Caco-2 (cell line): ENCODE results near the gene SMARCD3. TPM values are rescaled to one million over a fixed set of nuclear protein-coding genes. Genes with fewer than 3 reads are reported as not detected.

ENCODE experiments used
- BruUV-seq: library from RNA; stranded (reverse); fragments of 400-500 nt; replicated peaks from 2 replicates; lab custom pipeline; 2021; lab: Mats Ljungman, UMichigan
- CTCF ChIA-PET: fragments of 300-600 bp; sonication (Branson Sonifier 250); formaldehyde crosslinking; loops from one replicate; lab custom pipeline; 2022; ENCODE audit warnings: antibody characterized with exemption; lab: Charles Lee
- POLR2A ChIA-PET: fragments of 300-600 bp; sonication (Branson Sonifier 250); formaldehyde crosslinking; loops from one replicate; lab custom pipeline; 2022; ENCODE audit warnings: antibody characterized with exemption; lab: Charles Lee
- DNase-seq, 2 experiments: peaks; one replicate each; pipeline versions ENCODE4 v3.0.0 to v3.0.0-alpha.2; 2020 to 2022
- H3K27me3 ChIP-seq: replicated peaks from 2 replicates; pipeline ENCODE4 v1.6.0; 2011; ENCODE audit warnings: low read length; ENCODE audit not compliant: control insufficient read depth, insufficient read depth
- H3K36me3 ChIP-seq: 2 replicates; pipeline ENCODE4 v1.5.1; 2011; ENCODE audit warnings: low read length; ENCODE audit not compliant: control insufficient read depth, insufficient read depth
- H3K4me1 ChIP-seq: fragments of 250-450 bp; sonication (Bioruptor Pico); 2 replicates; pipeline ENCODE4 v1.5.1; 2020; ENCODE audit warnings: mild to moderate bottlenecking
- H3K4me3 ChIP-seq: 2 replicates; pipeline ENCODE4 v1.5.1; 2011; ENCODE audit warnings: low read depth, mild to moderate bottlenecking, control low read depth, low read length
- H3K9me3 ChIP-seq: fragments of 250-450 bp; sonication (Bioruptor Pico); 2 replicates; pipeline ENCODE4 v1.5.1; 2020; ENCODE audit warnings: mild to moderate bottlenecking, moderate library complexity
- H3K27ac Mint-ChIP-seq: one replicate; pipeline ENCODE4 v1.8.0; 2022; ENCODE audit warnings: mixed read lengths; ENCODE audit not compliant: unreplicated experiment
- H3K27me3 Mint-ChIP-seq: one replicate; pipeline ENCODE4 v1.8.0; 2022; ENCODE audit warnings: mixed read lengths; ENCODE audit not compliant: insufficient read depth, unreplicated experiment
- H3K36me3 Mint-ChIP-seq: one replicate; pipeline ENCODE4 v1.8.0; 2022; ENCODE audit warnings: mild to moderate bottlenecking, mixed read lengths; ENCODE audit not compliant: insufficient read depth, unreplicated experiment
- H3K4me1 Mint-ChIP-seq: one replicate; pipeline ENCODE4 v1.8.0; 2022; ENCODE audit warnings: low read depth, mixed read lengths; ENCODE audit not compliant: unreplicated experiment
- H3K4me3 Mint-ChIP-seq: one replicate; pipeline ENCODE4 v1.8.0; 2022; ENCODE audit warnings: mild to moderate bottlenecking, moderate library complexity, mixed read lengths; ENCODE audit not compliant: unreplicated experiment
- H3K9me3 Mint-ChIP-seq: one replicate; pipeline ENCODE4 v1.8.0; 2022; ENCODE audit warnings: mixed read lengths; ENCODE audit not compliant: unreplicated experiment
- intact Hi-C: fragments of 100-400 bp; cut with micrococcal nuclease; formaldehyde crosslinking; loops from one replicate; pipeline ENCODE4 v1.10.0; 2022; ENCODE audit not compliant: unreplicated experiment
- total RNA-seq: library from RNA; stranded (reverse); gene quantifications from 2 replicates; pipeline ENCODE4 v1.2.3, GENCODE V29; 2022
- TF ChIP-seq, protein P1 (sequence below), 2 experiments: fragments of 200-600 bp in 1 of 2; IDR thresholded peaks; 1 replicate in 1 of 2; 2 replicates in 1 of 2; pipeline versions ENCODE4 v1.5.1 to v1.8.0; 2011 to 2022; ENCODE audit warnings: antibody characterized with exemption in 1 of 2, control low read depth in 1 of 2, inconsistent platforms in 1 of 2, low read depth in 1 of 2, low read length in 1 of 2, mild to moderate bottlenecking in 1 of 2, moderate library complexity in 1 of 2; ENCODE audit not compliant: insufficient read depth in 1 of 2, severe bottlenecking in 1 of 2, unreplicated experiment in 1 of 2

The SMARCD3 gene
- total RNA-seq, 1 experiment from 2014 or later, result 27.8 TPM

DNA sequence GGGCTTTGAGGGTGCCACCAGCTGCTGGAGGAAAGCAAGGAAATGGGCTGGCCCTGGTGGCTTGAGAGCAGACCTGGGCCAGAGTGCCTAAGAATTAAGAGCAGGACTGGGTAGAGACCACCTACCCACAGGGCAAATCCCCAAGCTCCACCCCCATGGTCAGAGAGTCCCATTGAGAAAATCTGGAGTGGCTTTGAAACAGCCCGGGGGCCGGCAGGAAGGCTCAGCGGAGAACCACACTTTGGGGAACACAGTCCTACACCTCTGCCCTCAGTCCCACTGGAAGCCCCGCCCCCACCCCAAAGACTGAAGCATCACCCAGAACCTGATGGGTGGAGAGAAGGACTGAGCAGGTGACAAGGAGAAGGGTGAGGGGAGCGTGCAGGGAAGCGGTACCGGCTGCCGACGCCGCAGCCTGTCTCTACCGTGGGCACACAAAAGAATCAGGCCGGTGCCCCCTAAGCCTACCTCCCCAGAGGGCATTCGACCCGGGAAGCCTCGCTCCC is 3.6 kb downstream of the SMARCD3 start:
- no peaks in the 10 kb centered on the region for H3K9me3 Mint-ChIP-seq
- Histone ChIP-seq H3K9me3 (no peaks in the 10 kb centered on the region), H3K4me3 (no peak overlapping the region), H3K27me3 (no peaks in the 10 kb centered on the region), H3K36me3 (no peaks in the 10 kb centered on the region), H3K4me1 (peaks cover 12% of the 10 kb centered on the region)
- peaks cover 18% of the 10 kb centered on the region for H3K4me1 Mint-ChIP-seq
- ChIA-PET POLR2A (no interaction called here), CTCF (interaction anchor here (0.6 to 2.4 kb wide), 5 partner anchors 12 to 60 kb away, joined by 3 to 22 read pairs (median 3); partner anchors contain the start of genes ABCF2 and CHPF2)
- H3K36me3 Mint-ChIP-seq, result peaks cover 25% of the 10 kb centered on the region
- no TSS peak for BruUV-seq
- intact Hi-C loops, result loop anchor here (1.0 kb wide), 1 partner anchor 18 kb away; the partner anchor contains the start of gene ABCF2
- DNase-seq, result no peak
- H3K4me3 Mint-ChIP-seq, result no peak overlapping the region
- TF ChIP-seq, protein P1, sequence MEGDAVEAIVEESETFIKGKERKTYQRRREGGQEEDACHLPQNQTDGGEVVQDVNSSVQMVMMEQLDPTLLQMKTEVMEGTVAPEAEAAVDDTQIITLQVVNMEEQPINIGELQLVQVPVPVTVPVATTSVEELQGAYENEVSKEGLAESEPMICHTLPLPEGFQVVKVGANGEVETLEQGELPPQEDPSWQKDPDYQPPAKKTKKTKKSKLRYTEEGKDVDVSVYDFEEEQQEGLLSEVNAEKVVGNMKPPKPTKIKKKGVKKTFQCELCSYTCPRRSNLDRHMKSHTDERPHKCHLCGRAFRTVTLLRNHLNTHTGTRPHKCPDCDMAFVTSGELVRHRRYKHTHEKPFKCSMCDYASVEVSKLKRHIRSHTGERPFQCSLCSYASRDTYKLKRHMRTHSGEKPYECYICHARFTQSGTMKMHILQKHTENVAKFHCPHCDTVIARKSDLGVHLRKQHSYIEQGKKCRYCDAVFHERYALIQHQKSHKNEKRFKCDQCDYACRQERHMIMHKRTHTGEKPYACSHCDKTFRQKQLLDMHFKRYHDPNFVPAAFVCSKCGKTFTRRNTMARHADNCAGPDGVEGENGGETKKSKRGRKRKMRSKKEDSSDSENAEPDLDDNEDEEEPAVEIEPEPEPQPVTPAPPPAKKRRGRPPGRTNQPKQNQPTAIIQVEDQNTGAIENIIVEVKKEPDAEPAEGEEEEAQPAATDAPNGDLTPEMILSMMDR (IDR thresholded peaks at IDR 0.05; ENCODE audit: insufficient read depth in 1 of 2, low read depth in 1 of 2, low read length in 1 of 2, severe bottlenecking in 1 of 2, unreplicated experiment in 1 of 2), result no peak
- H3K27ac Mint-ChIP-seq, result no peak overlapping the region
- H3K27me3 Mint-ChIP-seq, result no peaks in the 10 kb centered on the region

- intact Hi-C loops, result loop anchor here (1.0 kb wide), 1 partner anchor 17 kb away; the partner anchor contains the start of gene ABCF2
- peak in 1 of 2 experiments; percentile 49 for DNase-seq
- H3K36me3 ChIP-seq, result no peaks in the 10 kb centered on the region
- H3K4me3 ChIP-seq, result no peak overlapping the region
- ChIA-PET CTCF (interaction anchor here (0.6 to 2.4 kb wide), 8 partner anchors 12 to 67 kb away, joined by 3 to 22 read pairs (median 3); partner anchors contain the start of genes ABCF2 and CHPF2), POLR2A (interaction anchor here (0.6 kb wide), 1 partner anchor 17 kb away, joined by 9 read pairs; the partner anchor contains the start of gene ABCF2)
- no peaks in the 10 kb centered on the region for H3K9me3 Mint-ChIP-seq
- no peaks in the 10 kb centered on the region for H3K27me3 Mint-ChIP-seq
- H3K36me3 Mint-ChIP-seq, result peaks cover 31% of the 10 kb centered on the region
- H3K4me3 Mint-ChIP-seq, result no peak overlapping the region
- peaks cover 16% of the 10 kb centered on the region for H3K4me1 Mint-ChIP-seq
- no TSS peak for BruUV-seq
- no peaks in the 10 kb centered on the region for H3K9me3 ChIP-seq
- TF ChIP-seq, protein P1 (IDR thresholded peaks at IDR 0.05; ENCODE audit: insufficient read depth in 1 of 2, low read depth in 1 of 2, low read length in 1 of 2, severe bottlenecking in 1 of 2, unreplicated experiment in 1 of 2), result peak; percentile 74
- H3K27me3 ChIP-seq, result no peaks in the 10 kb centered on the region
- no peak overlapping the region for H3K27ac Mint-ChIP-seq
- peaks cover 8% of the 10 kb centered on the region; the same call in 1 of the 2 replicates for H3K4me1 ChIP-seq
These were observed 4.2 kb downstream of the SMARCD3 start for GRCh38 chr7:151244196-151244840.

GRCh38 chr7:151243408-151244195 is 4.9 kb downstream of the SMARCD3 start:
- H3K36me3 ChIP-seq, result no peaks in the 10 kb centered on the region
- no peak overlapping the region for H3K4me3 ChIP-seq
- Mint-ChIP-seq H3K27ac (no peak overlapping the region), H3K27me3 (no peaks in the 10 kb centered on the region), H3K4me1 (peaks cover 13% of the 10 kb centered on the region), H3K36me3 (peaks cover 36% of the 10 kb centered on the region), H3K4me3 (no peak overlapping the region), H3K9me3 (no peaks in the 10 kb centered on the region)
- no peaks in the 10 kb centered on the region for H3K9me3 ChIP-seq
- TF ChIP-seq, protein P1 (IDR thresholded peaks at IDR 0.05; ENCODE audit: insufficient read depth in 1 of 2, low read depth in 1 of 2, low read length in 1 of 2, severe bottlenecking in 1 of 2, unreplicated experiment in 1 of 2), result no peak
- ChIA-PET POLR2A (interaction anchor here (0.6 kb wide), 1 partner anchor 16 kb away, joined by 9 read pairs; the partner anchor contains the start of gene ABCF2), CTCF (interaction anchor here (0.5 to 2.4 kb wide), 8 partner anchors 11 to 120 kb away, joined by 3 to 22 read pairs (median 4); partner anchors contain the start of genes ABCF2 and CHPF2)
- intact Hi-C loops, result loop anchor here (1.0 kb wide), 1 partner anchor 16 kb away; the partner anchor contains the start of gene ABCF2
- H3K4me1 ChIP-seq, result peaks cover 8% of the 10 kb centered on the region; the same call in 1 of the 2 replicates
- no peaks in the 10 kb centered on the region for H3K27me3 ChIP-seq
- BruUV-seq, result no TSS peak
- no peak for DNase-seq
